GM13976 (cell line): ENCODE measurements around the gene DTD2.
A peak's percentile ranks its signal among the peaks of the same experiment; 100 is the strongest.

Source experiments
- DNase-seq: peaks from one replicate; pipeline ENCODE4 v3.0.0; 2012; ENCODE audit warnings: low spot score
- in situ Hi-C: fragments of 300-500 bp; cut with MboI; formaldehyde crosslinking; loops from one replicate; pipeline ENCODE4 v1.12.0; 2022; ENCODE audit warnings: low sequenced_read_pairs, mixed read lengths, inconsistent platforms; ENCODE audit not compliant: unreplicated experiment
- TF ChIP-seq, protein P1 (sequence below): IDR thresholded peaks from 2 replicates; pipeline ENCODE4 v1.5.1; 2012; ENCODE audit warnings: borderline replicate concordance, mild to moderate bottlenecking; ENCODE audit not compliant: insufficient read depth; ENCODE audit errors: extremely low read depth, missing control alignments, control extremely low read depth

DTD2 gene

DNA sequence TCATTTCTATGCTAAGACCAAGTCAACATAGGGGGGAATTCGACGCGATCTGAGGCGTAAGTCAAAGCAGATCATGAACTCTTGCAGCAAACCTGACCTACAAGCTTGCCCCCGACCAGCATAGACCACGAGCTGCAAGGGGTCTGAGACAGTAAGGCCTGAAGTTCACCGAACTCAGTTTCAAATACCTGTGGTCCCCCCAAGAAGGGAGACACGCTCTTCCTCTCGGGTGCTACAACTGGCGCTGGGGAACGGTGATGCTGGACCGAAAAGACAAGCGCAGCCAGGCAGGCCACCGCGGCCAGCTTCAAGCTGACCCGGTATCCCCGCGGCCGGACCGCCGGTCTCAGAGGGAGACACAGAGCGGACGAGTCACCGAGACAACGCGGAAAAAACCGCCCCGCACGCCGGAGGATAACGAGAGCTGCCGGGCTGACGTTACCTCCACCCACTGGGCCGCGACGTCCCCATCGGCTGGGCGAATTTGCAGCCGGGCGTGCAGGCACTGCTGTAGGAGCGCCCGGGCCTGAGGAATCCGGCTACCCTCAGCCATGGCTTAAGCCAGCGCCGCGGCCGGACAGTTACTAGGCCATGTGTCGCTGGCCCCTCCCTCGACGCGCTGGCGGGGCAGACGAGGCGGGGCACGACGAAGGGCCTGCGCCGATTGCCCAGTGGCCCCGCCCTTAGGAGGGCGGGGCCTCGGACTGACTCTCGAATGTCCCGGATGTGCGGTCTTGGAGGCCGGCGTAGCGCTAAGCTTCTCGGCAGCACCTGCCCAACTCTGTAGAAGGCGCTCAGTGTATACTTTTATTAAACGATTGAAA is at the start of gene DTD2:
TSS of gene DTD2 (minus strand) at position 666 of the 824 bp plus-strand sequence. CDS start at position 553, 113 bp downstream.
- peak; percentile 96 for DNase-seq
- TF ChIP-seq, protein P1, sequence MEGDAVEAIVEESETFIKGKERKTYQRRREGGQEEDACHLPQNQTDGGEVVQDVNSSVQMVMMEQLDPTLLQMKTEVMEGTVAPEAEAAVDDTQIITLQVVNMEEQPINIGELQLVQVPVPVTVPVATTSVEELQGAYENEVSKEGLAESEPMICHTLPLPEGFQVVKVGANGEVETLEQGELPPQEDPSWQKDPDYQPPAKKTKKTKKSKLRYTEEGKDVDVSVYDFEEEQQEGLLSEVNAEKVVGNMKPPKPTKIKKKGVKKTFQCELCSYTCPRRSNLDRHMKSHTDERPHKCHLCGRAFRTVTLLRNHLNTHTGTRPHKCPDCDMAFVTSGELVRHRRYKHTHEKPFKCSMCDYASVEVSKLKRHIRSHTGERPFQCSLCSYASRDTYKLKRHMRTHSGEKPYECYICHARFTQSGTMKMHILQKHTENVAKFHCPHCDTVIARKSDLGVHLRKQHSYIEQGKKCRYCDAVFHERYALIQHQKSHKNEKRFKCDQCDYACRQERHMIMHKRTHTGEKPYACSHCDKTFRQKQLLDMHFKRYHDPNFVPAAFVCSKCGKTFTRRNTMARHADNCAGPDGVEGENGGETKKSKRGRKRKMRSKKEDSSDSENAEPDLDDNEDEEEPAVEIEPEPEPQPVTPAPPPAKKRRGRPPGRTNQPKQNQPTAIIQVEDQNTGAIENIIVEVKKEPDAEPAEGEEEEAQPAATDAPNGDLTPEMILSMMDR, result peak; percentile 28
- in situ Hi-C loops, result no loop called here

DNA sequence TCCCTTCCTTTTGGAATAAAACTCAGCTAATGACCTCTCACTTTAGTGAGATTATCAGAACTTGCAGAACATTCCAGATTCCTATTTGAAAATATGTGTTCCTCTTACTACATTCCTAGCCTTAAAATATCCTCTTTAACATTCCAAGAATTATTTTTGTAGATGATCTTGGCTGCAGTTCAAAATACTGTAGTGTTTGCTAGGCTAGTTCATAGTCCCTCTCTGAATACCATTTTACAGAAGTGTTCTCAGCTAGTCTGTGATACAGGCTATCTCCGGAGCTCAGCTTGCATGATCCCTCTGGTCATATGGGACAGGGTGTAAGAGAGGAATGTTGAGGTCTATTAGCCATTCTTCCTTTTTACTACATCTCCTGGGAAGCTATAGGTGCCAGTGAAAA is 48.1 kb upstream of the DTD2 start:
- TF ChIP-seq, protein P1, result no peak
- in situ Hi-C loops, result loop anchor here (25.0 kb wide), 3 partner anchors 407 to 1057 kb away; no protein-coding TSS in a partner anchor
- DNase-seq, result no peak

DNA sequence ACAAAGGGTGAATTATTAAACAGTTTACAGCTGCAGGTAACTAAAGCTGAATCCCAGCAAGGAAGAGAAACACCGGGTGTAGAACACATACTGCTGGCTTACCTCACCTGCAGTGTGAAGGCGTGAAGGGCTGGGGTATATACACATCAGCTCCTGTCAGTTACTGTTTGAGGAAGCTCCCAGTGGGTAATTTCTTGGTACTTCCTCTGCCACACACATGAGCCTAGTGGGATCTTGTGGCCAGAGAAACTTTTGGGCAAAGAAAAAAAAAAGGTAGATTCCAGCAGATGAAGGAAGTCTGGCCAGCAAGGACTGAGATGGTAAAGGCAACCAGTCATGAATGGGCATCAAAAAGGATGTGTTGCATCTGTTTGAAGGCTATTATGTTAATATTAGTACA is 44.6 kb upstream of the DTD2 start:
- in situ Hi-C loops, result loop anchor here (25.0 kb wide), 3 partner anchors 410 to 1060 kb away; no protein-coding TSS in a partner anchor
- DNase-seq, result no peak
- TF ChIP-seq, protein P1, result no peak

DNA sequence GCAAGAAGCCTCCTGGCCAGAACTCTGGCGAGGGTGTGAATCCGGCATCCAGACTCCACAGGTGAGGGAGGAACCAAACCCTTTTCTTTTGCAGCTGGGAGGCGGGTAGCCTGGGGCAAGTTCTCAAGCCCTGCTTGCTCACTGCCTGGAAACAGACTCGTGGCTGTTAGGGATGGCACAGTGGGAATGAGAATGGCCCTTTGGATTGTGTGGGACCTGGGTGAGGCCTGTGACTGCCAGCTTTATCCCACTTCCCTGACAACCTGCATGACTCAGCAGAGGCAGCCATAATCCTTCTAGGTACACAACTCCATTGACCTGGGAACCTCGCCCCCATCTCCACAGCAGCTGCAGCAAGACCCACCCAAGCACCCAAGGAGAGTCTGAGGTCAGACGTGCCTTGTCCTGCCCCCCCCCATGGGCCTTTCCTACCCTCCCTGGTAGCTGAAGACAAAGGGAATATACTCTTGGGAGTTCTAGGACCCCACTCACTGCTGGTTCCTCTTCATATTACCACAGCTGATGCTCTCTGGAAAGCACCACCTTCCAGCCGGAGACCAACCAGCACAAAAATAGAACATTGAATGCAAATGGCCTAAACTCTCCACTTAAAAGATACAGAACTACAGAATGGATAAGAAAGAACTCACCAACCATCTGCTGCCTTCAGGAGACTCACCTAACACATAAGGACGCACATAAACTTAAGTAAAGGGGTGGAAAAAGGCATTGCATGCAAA is 35.6 kb upstream of the DTD2 start:
- TF ChIP-seq, protein P1, result no peak
- no peak for DNase-seq
- in situ Hi-C loops, result no loop called here

DNA sequence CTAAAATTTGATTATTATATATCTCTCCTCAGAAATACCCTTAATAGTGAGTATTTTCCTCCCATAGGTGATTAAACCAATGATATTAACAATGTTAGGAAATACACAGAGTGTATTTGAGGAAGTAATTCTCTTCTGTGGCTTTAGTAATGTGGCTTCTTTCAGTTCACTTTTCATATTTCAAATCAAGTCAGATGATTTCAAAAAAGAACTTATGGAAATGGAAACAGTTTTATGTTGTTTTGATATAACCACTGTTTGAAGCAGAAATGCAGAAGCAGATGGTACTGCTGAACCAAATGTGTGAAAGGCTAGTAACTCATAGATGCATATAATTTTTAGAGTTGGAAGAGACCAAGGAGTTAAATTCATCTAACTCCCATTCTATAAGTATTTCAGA is 32.4 kb upstream of the DTD2 start:
- peak; percentile 40 for DNase-seq
- in situ Hi-C loops, result no loop called here
- TF ChIP-seq, protein P1, result no peak

DNA sequence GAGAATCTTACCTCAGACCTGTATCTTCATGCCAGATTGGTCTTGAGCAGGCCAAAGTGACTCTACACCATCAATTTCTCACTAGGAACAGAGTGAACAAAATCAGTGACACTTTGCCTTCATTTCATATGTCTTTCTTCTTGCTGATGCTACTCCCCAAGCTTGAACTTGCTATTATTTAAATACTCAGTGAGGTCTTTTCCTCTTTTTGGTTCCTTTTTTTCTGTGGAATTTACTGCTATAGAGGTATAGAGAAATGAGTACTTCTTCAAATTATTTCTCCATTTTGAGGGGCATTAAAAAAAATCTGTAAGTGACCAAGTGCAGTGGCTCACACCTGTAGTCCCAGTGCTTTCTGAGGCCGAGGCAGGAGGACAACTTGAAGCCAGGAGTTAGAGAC is 30.6 kb upstream of the DTD2 start, which contains the start of gene GPR33:
TSS of gene GPR33 (minus strand) at position 154 of the 400 bp plus-strand sequence. CDS start 4,074 bp downstream, outside the sequence.
- no peak for DNase-seq
- TF ChIP-seq, protein P1, result no peak
- in situ Hi-C loops, result no loop called here
